Measurements from ENCODE around the gene KRR1.

DNA sequence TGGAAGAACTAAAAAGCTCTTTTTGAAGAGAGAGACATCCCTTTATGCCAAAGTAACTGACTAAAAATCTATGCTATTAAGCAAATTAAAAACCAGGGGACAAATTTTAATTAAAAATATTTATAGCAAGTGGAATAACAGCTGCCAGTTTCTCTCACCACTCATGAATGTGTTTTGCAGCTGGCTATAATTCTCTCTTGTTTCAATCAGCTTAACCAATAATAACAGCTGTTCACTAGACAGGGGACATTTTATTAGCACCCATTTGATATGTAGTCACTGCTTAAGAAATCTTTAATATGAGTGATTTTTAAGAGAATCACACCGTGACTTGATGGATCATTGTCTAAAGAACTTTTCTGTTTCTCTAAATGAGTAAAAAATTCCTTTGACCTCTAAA, 34.2 kb upstream of the KRR1 start:
- TF ChIP-seq, protein P1, sequence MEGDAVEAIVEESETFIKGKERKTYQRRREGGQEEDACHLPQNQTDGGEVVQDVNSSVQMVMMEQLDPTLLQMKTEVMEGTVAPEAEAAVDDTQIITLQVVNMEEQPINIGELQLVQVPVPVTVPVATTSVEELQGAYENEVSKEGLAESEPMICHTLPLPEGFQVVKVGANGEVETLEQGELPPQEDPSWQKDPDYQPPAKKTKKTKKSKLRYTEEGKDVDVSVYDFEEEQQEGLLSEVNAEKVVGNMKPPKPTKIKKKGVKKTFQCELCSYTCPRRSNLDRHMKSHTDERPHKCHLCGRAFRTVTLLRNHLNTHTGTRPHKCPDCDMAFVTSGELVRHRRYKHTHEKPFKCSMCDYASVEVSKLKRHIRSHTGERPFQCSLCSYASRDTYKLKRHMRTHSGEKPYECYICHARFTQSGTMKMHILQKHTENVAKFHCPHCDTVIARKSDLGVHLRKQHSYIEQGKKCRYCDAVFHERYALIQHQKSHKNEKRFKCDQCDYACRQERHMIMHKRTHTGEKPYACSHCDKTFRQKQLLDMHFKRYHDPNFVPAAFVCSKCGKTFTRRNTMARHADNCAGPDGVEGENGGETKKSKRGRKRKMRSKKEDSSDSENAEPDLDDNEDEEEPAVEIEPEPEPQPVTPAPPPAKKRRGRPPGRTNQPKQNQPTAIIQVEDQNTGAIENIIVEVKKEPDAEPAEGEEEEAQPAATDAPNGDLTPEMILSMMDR (IDR thresholded peaks at IDR 0.05): no peak
- TF ChIP-seq POLR2A (IDR thresholded peaks at IDR 0.05): no peak
